Fibroblast of lung (primary cell): ENCODE results near the gene ODAD3. TPM values are rescaled to one million over a fixed set of nuclear protein-coding genes. Genes with fewer than 3 reads are reported as not detected.
"Not testable (repeated sequence)": the region's sequence is repeated elsewhere in the genome, so short reads cannot be mapped to it uniquely, and the experiment has no call there.

Experiments
- DNase-seq, 2 donors: peaks; one replicate each; pipeline versions ENCODE4 v3.0.0 to v3.0.0-alpha.2; 2010; ENCODE audit warnings: low read depth in 2 of 2
- H2AFZ ChIP-seq: 2 replicates; pipeline ENCODE4 v1.5.1; 2012; ENCODE audit warnings: low read length, control low read depth, inconsistent platforms
- H3K27ac ChIP-seq: 2 replicates; pipeline ENCODE4 v1.5.1; 2011; ENCODE audit warnings: low read length, control low read depth; ENCODE audit not compliant: insufficient read depth
- H3K27me3 ChIP-seq: 2 replicates; pipeline ENCODE4 v1.5.1; 2011; ENCODE audit warnings: mild to moderate bottlenecking, low read length; ENCODE audit not compliant: control insufficient read depth, insufficient read depth
- H3K36me3 ChIP-seq: 2 replicates; pipeline ENCODE4 v1.5.1; 2011; ENCODE audit warnings: low read length; ENCODE audit not compliant: control insufficient read depth, insufficient read depth
- H3K4me1 ChIP-seq: 2 replicates; pipeline ENCODE4 v1.5.1; 2011; ENCODE audit warnings: low read length; ENCODE audit not compliant: control insufficient read depth, insufficient read depth; ENCODE audit errors: extremely low read depth
- H3K4me2 ChIP-seq: 2 replicates; pipeline ENCODE4 v1.5.1; 2011; ENCODE audit warnings: low read length, control low read depth; ENCODE audit not compliant: insufficient read depth; ENCODE audit errors: extremely low read depth
- H3K4me3 ChIP-seq, 4 experiments: fragments of 200-600 bp in 1 of 4; sonication (generic) in 1 of 4; replicated peaks in 1 of 4; 2 replicates each; pipeline ENCODE4 v1.5.1; 2011 to 2016; ENCODE audit warnings: low read length in 4 of 4, low read depth in 3 of 4, mild to moderate bottlenecking in 3 of 4, control low read depth in 2 of 4, inconsistent platforms in 1 of 4, mixed read lengths in 1 of 4; ENCODE audit not compliant: insufficient read depth in 1 of 4; ENCODE audit errors: control extremely low read depth in 1 of 4
- H3K79me2 ChIP-seq: 2 replicates; pipeline ENCODE4 v1.5.1; 2012; ENCODE audit warnings: mild to moderate bottlenecking, low read length, inconsistent platforms; ENCODE audit not compliant: control insufficient read depth, insufficient read depth
- H3K9ac ChIP-seq: 2 replicates; pipeline ENCODE4 v1.5.1; 2011; ENCODE audit warnings: mild to moderate bottlenecking, low read length, control low read depth; ENCODE audit not compliant: insufficient read depth
- H3K9me3 ChIP-seq: 2 replicates; pipeline ENCODE4 v1.5.1; 2012; ENCODE audit warnings: low read depth, low read length; ENCODE audit not compliant: control insufficient read depth, insufficient read depth
- H4K20me1 ChIP-seq: 2 replicates; pipeline ENCODE4 v1.5.1; 2011; ENCODE audit warnings: low read length; ENCODE audit not compliant: control insufficient read depth, insufficient read depth; ENCODE audit errors: extremely low read depth
- EZH2 ChIP-seq: IDR thresholded peaks from 2 replicates; pipeline ENCODE4 v1.5.1; 2012; ENCODE audit warnings: low read length, control low read depth, mild to moderate bottlenecking; ENCODE audit errors: missing control alignments
- polyA plus RNA-seq, 2 donors: library from polyadenylated mRNA; depleted of rRNA in 1 of 2; stranded (reverse) in 1 of 2; unstranded in 1 of 2; fragments of >200 nt; gene quantifications; 2 replicates each; pipeline ENCODE4 v1.2.1, GENCODE V29; 2011 to 2012; ENCODE audit warnings: missing spikeins in 1 of 2
- total RNA-seq: library from RNA; depleted of rRNA; stranded (reverse); fragments of >200 nt; gene quantifications from 2 replicates; pipeline ENCODE4 v1.2.1, GENCODE V29; 2014
- TF ChIP-seq, protein P1 (sequence below), 2 donors: IDR thresholded peaks in 1 of 2; conservative IDR thresholded peaks in 1 of 2; 1 replicate in 1 of 2; 2 replicates in 1 of 2; pipeline ENCODE4 v1.5.1; 2011 to 2012; ENCODE audit warnings: low read length in 2 of 2, control low read depth in 1 of 2, inconsistent platforms in 1 of 2, low read depth in 1 of 2, mild to moderate bottlenecking in 1 of 2

ODAD3 gene
- total and polyA plus RNA-seq, 2 donors (not counting 1 experiment from before 2014, with no cell fraction given) = 0.32 to 0.66 TPM

DNA sequence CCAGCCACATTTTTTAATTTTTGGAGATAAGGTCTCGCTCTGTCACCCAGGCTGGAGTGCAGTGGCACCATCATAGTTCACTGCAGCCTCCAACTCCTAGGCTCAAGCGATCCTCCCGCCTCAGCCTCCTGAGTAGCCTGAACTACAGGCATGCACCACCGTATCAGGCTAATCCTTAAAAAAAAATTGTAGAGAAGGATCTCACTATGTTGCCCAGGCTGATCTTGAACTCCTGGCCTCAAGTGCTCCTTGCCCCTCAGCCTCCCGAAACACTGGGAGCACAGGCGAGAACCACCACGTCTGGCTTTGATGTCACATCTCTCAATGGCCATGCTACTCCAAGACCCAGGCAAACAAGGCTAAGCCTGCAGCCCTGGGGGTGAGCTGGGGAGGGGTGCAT is 21.7 kb upstream of the ODAD3 start:
- no peak overlapping the region for H3K4me2 ChIP-seq
- no peak overlapping the region for H3K4me3 ChIP-seq
- no peak overlapping the region for H2AFZ ChIP-seq
- no peak for DNase-seq
- no peaks in the 10 kb centered on the region for H3K27me3 ChIP-seq
- H3K79me2 ChIP-seq = no peaks in the 10 kb centered on the region
- no peak overlapping the region for H3K9ac ChIP-seq
- H3K27ac ChIP-seq = no peak overlapping the region
- no peaks in the 10 kb centered on the region for H3K36me3 ChIP-seq
- TF ChIP-seq EZH2 = no peak
- TF ChIP-seq, protein P1, sequence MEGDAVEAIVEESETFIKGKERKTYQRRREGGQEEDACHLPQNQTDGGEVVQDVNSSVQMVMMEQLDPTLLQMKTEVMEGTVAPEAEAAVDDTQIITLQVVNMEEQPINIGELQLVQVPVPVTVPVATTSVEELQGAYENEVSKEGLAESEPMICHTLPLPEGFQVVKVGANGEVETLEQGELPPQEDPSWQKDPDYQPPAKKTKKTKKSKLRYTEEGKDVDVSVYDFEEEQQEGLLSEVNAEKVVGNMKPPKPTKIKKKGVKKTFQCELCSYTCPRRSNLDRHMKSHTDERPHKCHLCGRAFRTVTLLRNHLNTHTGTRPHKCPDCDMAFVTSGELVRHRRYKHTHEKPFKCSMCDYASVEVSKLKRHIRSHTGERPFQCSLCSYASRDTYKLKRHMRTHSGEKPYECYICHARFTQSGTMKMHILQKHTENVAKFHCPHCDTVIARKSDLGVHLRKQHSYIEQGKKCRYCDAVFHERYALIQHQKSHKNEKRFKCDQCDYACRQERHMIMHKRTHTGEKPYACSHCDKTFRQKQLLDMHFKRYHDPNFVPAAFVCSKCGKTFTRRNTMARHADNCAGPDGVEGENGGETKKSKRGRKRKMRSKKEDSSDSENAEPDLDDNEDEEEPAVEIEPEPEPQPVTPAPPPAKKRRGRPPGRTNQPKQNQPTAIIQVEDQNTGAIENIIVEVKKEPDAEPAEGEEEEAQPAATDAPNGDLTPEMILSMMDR (conservative IDR thresholded peaks at IDR 0.05 in 1 of 2, IDR thresholded peaks at IDR 0.05 in 1 of 2; ENCODE audit: low read depth in 1 of 2, low read length in 2 of 2) = no peak
- H4K20me1 ChIP-seq = no peaks in the 10 kb centered on the region
- H3K4me1 ChIP-seq = no peaks in the 10 kb centered on the region
- H3K9me3 ChIP-seq = no peaks in the 10 kb centered on the region

DNA sequence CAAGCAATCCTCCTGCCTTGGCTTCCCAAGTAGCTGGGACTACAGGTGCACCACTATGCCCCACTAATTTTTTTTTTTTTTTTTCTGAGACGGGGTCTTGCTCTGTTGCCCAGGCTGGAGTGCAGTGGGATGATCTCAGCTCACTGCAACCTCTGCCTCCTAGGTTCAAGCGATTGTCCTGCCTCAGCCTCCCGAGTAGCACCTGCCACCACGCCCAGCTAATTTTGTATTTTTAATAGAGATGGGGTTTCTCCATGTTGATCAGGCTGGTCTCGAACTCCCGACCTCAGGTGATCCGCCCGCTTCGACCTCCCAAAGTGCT is 20.3 kb upstream of the ODAD3 start:
- H3K9ac ChIP-seq, H3K4me3 ChIP-seq, H2AFZ ChIP-seq, H3K9me3 ChIP-seq, H3K79me2 ChIP-seq, H3K27me3 ChIP-seq, H3K4me2 ChIP-seq, H3K27ac ChIP-seq, DNase-seq, H4K20me1 ChIP-seq, H3K4me1 ChIP-seq, H3K36me3 ChIP-seq: not testable (repeated sequence)

DNA sequence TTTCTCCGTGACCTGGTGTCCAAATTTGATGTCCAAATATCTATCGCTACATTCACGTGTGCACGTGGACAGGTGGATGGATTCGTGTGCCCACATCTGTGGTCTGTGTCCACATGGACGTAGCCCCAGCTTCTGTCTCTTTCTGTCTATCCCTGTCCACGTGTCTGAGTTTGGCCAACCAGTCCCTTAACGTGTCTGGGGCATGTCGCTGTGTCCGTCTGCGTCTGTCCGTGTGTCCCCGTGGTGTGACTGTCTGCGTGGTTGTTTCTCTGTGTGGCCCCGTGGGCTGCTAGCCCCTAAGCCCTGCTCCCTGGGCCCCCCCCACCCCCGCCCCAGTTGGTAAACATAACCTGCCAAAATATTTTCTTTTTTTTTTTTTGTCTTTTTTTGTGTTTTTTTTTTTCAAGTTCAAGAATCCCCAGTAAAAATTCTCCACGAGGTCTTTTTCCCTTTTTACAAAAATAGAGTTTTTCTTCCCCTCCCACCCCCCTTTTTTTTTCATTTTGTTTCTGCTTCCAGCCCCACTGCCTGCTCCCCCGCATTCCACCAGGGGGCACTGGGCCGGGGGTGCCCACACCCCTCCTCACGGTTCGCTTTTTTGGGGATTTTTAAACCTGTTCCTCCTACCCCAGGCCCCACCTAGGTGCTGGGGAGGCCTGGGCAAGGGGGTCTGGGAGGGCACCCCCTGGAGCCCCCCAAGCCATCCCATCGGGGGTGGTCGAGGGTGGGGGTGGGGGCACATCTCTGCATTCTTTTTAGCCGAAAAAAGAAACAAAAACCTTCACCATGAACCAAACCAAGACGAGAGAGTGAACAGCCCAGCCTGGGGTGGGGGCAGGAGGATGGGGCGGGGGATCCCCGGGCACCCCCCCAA is 18.8 kb upstream of the ODAD3 start:
- Histone ChIP-seq H3K4me1 (no peaks in the 10 kb centered on the region), H3K36me3 (peaks cover 5% of the 10 kb centered on the region), H3K27me3 (no peaks in the 10 kb centered on the region), H4K20me1 (no peaks in the 10 kb centered on the region), H3K4me2 (no peak overlapping the region), H3K9me3 (no peaks in the 10 kb centered on the region), H3K9ac (no peak overlapping the region), H3K27ac (no peak overlapping the region), H2AFZ (no peak overlapping the region), H3K79me2 (no peaks in the 10 kb centered on the region), H3K4me3 (no peak overlapping the region)
- no peak for TF ChIP-seq EZH2
- TF ChIP-seq, protein P1 (conservative IDR thresholded peaks at IDR 0.05 in 1 of 2, IDR thresholded peaks at IDR 0.05 in 1 of 2; ENCODE audit: low read depth in 1 of 2, low read length in 2 of 2) = peak; percentile 30 to 38
- no peak for DNase-seq
